Effector CD4-positive, alpha-beta T cell (primary cell): ENCODE data around the gene KAT7.

Experiments
- DNase-seq: peaks from one replicate; pipeline ENCODE4 v3.0.0-alpha.2; 2020

Gene KAT7

GRCh38 chr17:49760932-49761558, 27.4 kb upstream of the KAT7 start:
- DNase-seq: no peak

- no peak for DNase-seq
Observed at GRCh38 chr17:49762151-49762941, 26.1 kb upstream of the KAT7 start.

- DNase-seq: peak; percentile 94
Observed at GRCh38 chr17:49763735-49764558, 24.5 kb upstream of the KAT7 start, which contains the start of gene FAM117A. TSS of gene FAM117A (minus strand) at chr17:49764131. CDS start at chr17:49764087, 44 bp downstream.

- DNase-seq: no peak
Observed at GRCh38 chr17:49764559-49765180, 23.8 kb upstream of the KAT7 start.

DNA sequence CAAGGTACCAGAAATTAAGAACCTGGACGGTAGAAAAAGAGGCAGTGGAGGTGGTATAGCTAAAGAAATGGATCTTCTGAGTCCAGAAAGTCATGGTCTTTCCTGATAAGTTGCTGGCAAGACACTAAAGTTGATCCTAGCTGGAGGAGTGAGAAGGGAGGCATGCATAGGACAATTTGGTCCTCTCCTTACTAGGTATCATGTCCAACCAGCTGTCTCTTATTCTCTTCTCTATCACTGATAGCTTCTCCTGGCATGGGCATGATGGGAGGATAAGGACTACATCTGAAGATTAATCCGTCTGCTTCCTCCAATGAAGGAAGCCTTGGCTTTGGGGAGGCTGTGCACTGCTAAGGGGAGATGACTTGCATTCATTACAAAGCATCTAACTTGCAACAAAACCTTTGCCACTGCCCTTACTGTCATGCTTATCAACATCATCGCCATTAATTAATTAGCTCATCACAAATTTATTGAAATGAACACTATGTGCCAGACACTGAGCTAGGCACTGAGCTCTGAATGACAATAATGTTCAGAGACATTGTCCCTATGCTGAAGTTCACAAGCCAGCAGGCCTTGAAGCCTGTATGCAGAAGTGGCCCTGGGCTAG, 21.5 kb upstream of the KAT7 start:
- no peak for DNase-seq

DNA sequence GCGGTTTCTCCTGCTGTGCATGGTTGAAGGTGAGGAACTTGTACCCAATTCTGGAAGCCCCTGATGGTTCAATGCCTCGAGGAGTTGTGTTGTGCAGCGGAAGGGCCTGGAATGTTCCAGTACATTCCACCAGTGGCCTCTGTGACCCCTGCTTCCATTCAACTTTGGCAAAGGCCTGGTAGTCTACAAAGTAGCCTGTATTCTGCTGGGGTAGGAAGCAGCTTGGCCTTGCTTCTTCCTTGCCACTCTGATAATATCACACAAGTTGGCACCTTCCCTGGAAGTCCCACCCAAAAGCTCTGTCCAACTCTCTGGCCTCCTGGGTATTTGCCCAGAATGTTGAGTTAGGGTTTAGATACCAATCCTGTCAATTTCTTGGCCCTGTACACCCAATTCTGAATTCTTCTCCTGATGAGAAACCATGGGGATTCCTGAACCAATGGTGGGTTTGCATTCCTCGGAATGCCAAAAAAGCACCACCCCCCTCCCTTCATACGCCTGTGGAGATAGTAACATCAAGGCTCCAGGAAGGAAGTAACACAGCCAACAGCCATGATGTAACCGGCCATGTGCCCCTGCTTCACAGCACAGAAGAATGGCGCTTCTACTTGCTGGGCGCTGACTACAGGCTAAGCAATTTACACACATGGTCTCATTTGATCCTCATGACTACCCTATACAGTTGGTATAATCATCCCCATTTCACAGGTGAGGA, 12.8 kb upstream of the KAT7 start:
- no peak for DNase-seq

GRCh38 chr17:49776551-49777300, 11.8 kb upstream of the KAT7 start:
- no peak for DNase-seq

DNA sequence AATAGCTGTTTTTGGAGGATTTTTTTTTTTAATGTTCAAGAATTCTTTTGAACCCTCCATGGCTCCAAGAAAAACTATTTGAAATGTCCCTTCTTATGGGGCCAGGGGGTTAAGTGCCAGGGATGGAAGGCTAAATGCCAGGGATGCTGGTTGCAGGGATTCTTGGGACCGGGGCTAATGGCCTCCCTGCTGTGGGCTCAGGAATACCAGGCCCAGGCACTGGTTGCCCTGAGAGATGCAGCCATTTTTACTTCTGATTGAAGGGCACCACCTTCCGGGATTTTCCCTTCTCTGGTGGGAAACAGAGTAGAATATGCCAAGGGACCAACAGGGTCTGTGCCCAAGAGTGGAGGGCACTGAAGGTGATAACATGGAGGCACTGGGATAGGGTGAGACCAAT, 10.9 kb upstream of the KAT7 start:
- DNase-seq: no peak

DNA sequence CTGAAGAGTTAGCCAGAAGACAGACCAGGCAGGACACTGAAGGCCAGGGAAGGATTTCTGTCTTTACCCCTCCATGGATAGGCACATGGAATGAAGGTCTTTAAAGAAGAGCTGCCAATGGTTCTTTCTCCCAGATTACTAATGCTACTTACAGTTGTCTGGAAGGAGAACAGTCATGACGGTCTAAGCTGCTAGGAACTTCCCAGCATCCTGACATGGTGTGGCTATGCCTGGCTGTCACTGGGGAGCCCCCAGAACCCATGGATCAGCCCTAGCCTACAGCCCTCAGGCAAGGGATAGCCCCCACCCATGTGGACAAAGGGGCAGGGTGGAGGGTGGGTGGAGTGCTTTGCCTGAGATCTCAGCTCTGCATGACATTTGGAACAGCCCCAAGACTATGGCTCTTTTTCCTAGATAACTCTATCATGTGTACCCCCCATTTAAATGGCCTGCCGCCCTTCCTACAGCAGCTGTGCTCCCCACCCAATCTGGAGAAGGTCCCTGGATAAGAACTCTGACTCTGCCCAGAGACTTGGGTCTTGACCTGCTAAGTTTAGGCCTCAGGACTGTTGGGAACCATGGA, 9.2 kb upstream of the KAT7 start:
- no peak for DNase-seq

GRCh38 chr17:49779739-49780231, 8.7 kb upstream of the KAT7 start:
- no peak for DNase-seq

DNA sequence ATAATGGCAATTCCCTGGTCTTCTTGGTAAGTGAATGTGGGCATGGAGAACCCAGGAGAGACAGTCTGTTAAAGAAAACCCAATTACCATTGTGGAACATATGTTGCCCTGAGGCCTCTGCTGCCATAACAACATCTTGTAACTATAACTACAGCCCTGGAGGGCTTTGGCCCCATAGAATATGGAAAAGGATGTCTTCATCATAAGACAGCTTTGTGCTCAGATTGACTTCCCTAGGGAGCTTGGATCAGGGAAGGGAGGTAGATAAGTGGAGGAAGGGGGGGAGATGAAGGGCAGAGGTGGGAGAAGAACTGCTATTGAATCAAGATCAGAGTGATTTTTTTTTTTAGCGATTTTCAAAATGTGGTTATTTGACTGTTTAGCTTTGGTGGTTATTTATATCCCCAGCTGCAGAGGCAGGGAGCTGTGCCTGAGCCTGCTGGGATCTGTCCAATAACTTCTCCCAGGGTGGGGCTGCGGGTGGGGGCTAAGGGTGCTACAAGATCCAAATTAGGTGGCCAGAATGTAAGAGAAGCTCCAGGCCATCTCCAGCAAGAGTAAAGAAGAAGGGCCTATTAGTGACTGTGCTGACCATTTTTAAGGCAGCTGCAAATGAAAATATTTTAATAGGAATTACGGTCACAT, 5.3 kb upstream of the KAT7 start:
- DNase-seq: no peak

- DNase-seq: no peak
Observed at GRCh38 chr17:49783791-49784190, 4.7 kb upstream of the KAT7 start.

DNA sequence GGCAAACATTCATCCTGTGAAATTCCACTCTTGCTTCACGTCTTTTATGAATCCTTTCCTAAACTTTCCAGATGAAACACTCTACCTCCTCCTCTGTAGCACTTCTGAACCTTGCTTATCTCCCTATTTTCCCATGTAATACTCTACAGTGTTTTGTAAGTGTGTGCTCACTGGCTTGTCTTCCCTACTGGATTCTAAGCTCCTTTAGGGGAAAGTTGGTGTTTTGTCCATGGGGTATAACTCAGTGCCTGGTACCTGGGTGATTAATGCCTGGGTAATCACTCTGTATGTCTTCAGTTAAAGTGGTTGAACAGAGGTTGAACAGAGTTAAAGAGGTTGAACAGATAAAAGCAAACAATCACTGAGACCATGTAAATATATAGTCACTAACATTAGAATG, 3.8 kb upstream of the KAT7 start:
- no peak for DNase-seq

DNA sequence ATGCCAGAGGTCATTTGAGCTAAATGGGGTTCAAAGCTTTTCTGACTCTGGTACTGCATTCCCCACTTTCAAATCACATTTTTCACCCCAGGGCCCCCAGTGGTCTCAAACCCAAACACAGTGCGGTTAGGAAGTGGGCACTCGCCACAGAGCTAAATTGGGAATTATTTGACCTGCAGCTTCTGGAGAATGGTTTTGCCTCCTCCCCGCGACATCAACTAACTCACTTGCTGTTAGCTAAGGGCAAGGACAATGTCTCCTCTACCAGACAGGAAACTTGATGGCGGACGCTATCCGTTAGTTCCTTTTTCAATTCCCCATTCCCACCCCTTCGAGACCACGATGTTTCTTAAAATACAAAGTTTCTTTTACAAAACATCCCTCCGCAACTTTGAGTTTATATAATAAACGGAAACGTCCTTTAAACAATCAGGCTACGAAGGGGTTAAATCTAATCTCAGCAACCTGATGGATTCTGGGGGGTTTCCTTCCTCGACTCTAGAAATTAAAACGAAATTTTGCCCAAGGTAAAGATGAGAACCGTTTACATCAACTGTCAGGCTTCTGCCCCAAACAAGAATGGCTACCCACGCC, 500 bp upstream of the KAT7 start:
- peak; percentile 4 for DNase-seq

DNA sequence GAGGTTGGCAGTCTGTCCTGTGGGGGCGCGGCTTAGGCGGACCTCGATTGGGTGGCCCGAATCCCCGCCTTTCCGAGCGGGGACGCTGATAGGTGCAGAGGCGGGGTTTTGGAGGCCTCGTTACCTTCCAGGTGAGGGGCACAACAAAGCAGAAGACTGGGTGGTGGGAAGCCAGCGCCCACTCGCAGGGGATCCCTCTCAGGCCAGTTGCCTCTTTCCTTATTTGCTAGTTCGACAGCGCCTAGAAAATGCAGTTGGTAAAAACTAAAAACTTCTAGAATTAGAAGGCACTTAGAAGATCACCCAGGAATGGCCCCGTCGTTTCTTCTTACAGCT, 730 bp downstream of the KAT7 start:
- DNase-seq: no peak

GRCh38 chr17:49793309-49793708, 4.8 kb downstream of the KAT7 start:
- DNase-seq: no peak

- no peak for DNase-seq
Observed at GRCh38 chr17:49795372-49795771, 6.9 kb downstream of the KAT7 start.

DNA sequence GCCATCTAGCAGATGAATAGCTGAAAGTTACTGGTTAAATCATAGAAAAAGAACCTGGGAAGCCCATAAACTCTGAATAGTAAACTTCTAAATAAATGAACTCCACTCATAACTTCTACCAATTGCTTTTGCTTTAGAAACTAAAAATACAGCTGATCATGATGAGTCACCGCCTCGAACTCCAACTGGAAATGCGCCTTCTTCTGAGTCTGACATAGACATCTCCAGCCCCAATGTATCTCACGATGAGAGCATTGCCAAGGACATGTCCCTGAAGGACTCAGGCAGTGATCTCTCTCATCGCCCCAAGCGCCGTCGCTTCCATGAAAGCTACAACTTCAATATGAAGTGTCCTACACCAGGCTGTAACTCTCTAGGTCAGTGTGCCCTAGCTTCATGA, 9.7 kb downstream of the KAT7 start:
- DNase-seq: no peak

GRCh38 chr17:49798738-49799137, 10.3 kb downstream of the KAT7 start:
- DNase-seq: no peak

GRCh38 chr17:49809056-49809455, 20.6 kb downstream of the KAT7 start:
- DNase-seq: no peak
